Measurements from ENCODE around the gene LCN15.
"Not testable (repeated sequence)": the region's sequence is repeated elsewhere in the genome, so short reads cannot be mapped to it uniquely, and the experiment has no call there.

Gene LCN15, protein sequence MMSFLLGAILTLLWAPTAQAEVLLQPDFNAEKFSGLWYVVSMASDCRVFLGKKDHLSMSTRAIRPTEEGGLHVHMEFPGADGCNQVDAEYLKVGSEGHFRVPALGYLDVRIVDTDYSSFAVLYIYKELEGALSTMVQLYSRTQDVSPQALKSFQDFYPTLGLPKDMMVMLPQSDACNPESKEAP

DNA sequence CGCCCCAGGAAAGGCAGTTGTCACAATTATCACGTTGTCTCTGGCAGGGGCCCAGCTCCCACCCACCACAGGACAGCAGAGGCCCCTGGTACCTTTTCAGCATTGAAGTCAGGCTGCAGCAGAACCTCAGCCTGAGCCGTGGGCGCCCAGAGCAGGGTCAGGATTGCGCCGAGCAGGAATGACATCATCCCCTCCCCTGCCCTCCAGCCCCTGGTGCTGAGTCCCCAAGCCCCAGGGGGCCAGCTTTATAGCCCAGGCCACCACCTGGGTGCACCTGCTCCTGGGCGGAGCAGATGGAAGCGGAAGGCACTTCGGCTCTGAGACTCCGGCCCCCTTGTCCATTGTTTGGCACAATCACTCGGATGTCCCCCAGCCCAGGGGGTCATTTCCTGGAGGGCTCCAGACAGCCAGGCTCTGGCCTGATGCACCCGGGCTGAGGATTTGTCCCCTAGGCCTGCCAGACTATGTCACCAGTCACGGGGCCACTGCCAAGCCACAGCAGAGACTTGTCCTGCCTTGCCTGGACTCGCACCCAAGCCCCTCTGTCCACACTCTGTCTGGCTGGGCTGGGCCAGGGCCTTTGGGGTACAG lies at the start of gene LCN15:
TSS of gene LCN15 (minus strand) at position 218 of the 591 bp plus-strand sequence. CDS start at position 188, 30 bp downstream.
- no peak for DNase-seq (ENCODE audit: low read depth)

DNA sequence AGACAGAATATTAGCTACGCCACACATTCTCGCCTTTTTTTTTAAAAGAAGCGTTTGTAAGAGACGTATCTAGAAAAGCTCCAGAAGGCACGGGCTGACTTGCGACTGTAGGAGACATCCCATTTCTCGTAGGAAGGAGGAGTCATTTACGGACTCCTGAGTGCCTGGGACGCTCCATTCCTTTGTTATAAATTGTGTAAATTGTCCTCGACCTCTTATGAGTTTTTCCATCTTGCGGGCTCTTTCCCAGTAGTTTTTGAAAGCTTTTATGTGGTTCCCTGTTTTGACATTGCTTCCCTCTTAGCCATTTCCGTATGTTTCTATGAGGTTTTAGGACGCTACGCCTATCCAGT lies 44.5 kb upstream of the LCN15 start:
- DNase-seq (ENCODE audit: low read depth), result no peak

DNA sequence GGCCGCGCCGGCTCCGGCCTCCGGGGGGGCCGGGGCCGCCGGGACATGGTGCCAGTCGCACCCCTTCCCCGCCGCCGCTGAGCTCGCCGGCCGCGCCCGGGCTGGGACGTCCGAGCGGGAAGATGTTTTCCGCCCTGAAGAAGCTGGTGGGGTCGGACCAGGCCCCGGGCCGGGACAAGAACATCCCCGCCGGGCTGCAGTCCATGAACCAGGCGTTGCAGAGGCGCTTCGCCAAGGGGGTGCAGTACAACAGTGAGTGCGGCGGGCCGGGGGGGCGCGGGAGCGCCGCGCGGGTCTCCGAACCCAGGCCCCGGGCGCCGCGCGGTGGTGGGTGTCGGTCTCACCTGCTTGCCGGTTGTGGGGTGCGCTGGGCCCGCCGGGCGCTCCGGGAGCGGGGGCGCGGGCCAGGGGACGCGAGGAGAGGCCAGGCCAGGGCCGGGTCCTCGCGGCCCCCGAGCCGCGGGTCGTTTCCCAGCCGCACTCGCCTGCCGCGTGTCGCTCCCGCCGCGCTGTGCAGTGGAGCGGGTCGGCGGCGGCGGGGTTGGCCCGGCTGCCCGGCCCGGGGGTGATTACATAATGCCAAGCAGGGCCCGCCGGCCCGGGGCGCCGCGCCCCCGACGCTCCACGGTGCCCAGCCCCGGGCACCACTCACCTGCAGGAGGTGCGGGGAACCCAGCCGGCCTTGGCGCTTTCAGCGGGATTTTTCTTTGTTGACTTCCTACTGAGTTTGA lies 43.9 kb upstream of the LCN15 start:
- DNase-seq (ENCODE audit: low read depth), result no peak

DNA sequence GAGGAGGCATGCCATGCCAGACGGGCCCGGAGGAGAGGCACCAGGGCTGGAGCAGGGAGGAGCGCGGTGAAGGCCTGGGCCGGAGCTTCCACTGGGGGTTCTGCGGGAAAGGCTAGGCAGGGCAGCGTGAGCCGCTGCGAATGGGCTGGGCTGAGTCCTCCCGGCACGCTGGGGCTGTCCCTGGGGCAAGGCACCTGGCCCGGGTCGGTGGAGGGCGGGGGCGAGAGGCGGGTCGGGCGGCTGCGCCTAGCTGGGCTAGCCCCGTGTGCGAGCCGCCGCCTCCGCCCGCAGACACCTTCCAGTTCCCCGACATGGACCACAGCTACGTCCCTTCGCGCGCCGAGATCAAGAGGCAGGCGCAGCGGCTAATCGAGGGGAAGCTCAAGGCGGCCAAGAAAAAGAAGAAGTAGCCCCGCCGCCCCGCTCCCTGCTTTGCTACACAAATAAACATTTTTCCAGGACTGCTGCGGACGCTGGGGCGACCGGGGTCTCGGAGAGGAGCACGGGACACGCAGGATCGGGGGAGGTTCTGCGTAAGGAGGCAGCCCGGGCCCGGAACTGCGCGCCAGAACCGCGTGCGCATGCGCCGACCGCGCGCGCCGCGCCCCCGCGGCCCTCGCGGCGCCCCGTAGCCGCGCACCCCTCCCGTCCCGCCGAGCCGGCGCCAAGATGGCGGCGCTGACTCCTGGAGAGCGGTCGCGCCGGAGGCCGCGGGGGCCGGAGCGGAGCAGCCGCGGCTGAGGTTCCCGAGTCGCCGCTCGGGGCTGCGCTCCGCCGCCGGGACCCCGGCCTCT lies 43.2 kb upstream of the LCN15 start, which contains the start of gene RABL6:
TSS of gene RABL6 (plus strand) at position 668 of the 794 bp plus-strand sequence. CDS start 249 bp downstream, outside the sequence.
- DNase-seq (ENCODE audit: low read depth), result no peak

DNA sequence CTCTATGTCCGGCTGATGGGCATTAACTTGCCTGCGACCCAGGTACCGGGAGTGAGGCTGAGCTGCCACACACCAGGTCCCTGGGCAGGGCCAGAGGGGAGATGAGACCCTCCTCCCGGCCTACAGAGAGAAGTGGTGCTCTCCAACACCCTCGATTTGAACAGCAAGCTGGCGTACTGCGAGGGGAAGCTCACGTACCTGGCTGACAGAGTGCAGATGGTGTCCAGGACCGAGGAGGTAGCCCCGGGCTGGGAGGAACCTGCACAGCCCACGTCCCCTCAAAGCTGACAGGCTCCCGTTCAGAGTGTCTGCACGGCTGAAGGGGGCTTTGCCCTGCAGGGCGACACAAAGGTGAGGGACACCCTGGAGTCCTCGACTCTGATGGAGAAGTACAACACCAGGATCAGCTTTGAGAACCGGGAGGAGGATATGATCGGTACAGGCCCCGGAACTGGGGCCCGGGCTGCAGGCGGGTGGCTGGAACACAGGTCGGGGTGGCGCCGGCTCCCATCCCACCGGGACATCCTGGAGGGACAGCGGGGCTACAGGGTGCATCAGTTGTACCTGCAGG lies 42.4 kb upstream of the LCN15 start:
- no peak for DNase-seq (ENCODE audit: low read depth)

DNA sequence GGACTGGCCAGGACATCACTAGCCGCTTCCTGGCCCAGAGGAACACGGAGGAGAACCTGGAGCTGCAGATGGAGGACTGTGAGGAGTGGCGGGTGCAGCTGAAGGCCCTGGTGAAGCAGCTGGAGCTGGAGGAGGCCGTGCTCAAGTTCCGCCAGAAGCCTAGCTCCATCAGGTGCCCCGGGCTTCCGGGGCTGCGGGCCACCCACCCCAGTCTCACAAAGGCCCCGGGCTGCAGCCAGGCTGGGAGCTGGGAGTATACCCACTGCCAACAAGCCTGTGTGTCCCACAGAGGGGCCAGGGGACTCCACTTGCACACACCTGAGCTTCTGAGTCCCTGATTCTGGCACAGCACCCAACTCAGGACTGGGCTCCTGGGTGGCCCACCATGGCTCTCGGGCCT lies 41.7 kb upstream of the LCN15 start:
- DNase-seq (ENCODE audit: low read depth), result no peak

DNA sequence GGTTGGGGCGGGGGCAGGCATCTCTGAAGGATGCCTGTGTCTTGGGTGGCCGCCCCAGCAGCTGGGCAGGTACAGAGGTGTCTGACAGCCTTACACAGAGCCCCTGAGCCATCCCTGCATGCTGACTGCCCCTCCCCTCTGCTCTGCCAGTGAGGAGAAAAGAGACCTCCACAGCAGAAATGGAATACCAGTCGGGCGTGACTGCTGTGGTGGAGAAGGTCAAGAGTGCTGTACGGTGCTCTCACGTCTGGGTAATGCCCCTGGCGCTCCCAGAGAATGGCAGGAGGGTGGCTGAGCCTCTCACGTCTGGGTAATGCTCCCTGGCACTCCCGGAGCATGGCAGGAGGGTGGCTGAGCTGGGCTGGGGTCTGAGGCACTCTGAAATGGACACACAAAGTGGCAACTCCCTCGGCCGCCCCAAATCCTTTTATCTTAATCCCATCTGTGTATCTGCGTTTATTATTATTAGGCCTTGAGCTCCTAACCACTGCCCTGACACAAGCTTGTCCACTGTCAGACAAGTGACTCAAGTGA lies 41.0 kb upstream of the LCN15 start:
- no peak for DNase-seq (ENCODE audit: low read depth)

DNA sequence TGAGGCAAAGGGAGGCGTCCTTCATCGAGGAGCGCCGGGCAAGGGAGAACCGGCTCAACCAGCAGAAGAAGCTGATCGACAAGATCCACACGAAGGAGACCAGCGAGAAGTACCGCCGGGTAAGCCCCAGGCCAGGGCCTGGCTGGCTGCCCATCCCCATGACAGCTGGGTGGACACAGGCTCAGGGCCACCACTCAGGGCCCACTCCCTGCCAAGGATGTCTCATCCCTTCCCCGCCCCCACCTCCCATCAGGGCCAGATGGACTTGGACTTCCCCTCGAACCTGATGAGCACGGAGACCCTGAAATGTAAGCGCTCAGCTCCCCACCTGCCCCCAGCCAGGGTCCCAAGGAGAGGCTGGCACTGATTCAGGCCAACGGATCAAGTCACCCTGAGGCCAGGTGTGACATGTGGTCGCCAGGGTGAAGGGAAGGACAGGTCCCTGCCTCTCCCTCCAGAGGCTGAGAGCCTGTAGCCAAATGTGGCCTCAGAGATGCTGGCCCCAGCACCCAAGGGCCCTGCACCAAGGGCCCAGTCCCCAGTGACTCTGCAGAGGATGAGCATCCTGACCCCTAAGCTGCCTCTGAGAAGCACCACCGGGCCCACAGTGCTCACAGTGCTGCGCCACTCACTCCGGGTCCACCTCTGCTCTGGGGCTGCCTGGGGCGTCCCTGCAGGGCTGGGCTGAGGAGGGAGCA lies 40.3 kb upstream of the LCN15 start:
- no peak for DNase-seq (ENCODE audit: low read depth)

DNA sequence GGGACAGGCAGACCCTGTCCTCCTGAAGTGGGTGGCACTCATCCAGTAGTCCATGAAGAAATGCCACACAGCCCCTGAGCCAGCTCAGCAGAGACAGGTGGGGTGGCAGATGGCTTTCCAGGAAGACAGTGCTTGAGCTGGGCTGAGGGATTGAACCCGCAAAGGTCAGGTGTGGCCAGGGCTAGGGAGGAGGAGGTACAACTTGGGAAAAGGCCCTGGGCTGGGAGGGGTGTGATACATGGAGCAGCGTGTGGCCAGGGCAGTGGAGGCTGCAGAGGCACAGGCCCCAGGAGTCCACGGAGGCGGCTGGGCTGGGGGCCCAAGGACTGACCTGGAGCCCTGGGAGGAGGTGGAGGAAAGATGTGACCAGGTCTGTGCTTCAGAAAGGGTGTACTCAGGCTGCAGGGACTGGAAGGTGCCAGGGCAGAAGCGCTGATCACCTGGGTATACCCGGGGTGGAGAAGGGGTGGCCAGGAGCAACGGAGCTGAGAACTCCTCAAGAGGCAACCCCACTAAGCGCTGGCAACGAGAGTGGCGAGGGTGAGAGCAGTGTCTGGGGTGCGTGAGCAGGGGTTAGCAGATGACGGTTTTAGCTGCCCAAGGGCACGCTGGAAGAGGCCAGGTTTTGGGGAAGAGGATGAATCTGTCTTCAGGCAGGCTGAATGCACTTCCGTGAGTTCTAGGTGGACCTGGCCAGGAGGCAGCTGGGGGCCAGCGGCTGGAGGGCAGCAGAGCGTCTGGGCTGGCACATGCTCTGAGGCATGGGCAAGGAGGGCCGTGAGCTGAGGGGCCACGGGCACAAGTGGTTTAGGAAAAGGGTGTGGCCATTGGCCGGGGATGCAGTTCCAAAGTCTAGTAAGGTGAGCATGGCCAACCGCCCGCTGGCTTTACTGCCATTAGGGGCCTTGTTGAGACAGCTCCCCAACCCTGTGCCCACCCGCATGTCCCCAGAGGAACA lies 39.5 kb upstream of the LCN15 start:
- DNase-seq (ENCODE audit: low read depth), result no peak

DNA sequence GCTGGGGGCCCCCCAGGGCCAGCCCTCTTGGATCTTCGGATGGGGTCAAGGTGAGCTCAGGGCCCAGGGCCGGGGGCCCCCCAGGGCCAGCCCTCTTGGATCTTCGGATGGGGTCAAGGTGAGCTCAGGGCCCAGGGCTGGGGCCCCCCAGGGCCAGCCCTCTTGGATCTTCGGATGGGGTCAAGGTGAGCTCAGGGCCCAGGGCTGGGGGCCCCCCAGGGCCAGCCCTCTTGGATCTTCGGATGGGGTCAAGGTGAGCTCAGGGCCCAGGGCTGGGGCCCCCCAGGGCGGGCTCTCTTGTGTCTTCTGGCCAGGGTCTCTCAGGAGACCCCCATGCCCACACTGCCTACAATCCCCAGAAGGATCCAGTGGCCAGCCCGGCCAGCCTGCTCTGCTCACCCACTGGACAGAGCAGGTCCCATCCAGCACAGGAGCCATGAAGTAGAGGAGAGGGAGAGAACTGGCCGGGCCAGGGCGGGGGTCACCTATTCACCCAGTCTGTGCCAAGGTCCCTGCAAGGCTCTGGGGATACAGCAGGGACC lies 38.8 kb upstream of the LCN15 start:
- not testable (repeated sequence) for DNase-seq (ENCODE audit: low read depth)

DNA sequence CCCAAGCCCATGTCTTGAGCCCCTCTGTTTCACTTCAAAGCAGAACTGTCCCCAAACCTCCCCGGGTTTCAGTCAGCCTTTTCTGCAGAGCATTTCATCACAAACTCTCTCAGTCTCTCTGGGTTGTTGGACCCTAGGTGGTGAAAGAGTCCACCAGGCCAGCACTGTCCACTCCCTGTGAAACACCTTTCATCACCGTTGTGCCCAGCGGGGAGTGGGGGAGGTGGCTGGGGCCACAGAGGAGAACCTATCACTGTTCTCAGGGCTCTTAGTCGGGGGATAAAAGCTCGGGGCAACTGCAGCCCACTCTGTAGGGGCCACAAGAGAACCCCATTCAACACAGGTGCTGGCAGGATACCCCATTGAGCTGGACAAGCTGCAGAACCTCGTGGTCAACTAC lies 38.0 kb upstream of the LCN15 start:
- DNase-seq (ENCODE audit: low read depth), result no peak

DNA sequence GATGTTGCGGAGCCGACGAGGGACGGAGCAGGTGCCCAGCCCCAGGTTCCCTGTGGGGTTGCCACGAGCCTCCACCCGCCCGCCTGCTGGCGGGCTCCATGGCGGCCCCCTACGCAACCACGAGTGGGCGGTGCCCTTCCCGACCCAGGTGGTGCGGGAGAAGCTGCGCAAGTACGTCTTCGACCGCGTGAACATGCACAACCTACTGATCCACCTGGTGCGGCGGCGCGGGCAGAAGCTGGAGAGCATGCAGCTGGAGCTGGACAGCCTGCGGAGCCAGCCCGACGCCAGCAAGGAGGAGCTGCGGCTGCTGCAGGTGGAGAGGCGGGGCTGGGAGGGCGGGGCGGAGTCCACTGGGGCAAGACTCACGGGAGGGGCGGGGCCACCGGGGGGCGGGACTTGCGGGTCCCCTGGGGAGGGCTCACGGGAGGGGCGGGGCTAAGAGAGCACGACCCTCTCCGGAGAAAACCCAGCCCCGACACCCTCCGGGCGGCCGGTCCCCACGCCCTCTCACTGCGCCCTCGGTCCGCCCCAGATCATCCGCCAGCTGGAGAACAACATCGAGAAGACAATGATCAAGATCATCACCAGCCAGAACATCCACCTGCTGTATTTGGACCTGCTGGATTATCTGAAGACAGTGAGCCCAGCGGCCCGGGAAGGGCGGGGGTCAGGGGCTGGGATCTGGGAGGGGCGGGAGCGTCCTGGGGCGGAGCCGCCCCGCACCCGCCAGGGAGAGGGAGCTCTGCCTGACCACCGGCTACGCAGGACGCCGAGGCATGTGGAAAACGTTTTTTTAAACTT lies 35.7 kb upstream of the LCN15 start:
- no peak for DNase-seq (ENCODE audit: low read depth)

DNA sequence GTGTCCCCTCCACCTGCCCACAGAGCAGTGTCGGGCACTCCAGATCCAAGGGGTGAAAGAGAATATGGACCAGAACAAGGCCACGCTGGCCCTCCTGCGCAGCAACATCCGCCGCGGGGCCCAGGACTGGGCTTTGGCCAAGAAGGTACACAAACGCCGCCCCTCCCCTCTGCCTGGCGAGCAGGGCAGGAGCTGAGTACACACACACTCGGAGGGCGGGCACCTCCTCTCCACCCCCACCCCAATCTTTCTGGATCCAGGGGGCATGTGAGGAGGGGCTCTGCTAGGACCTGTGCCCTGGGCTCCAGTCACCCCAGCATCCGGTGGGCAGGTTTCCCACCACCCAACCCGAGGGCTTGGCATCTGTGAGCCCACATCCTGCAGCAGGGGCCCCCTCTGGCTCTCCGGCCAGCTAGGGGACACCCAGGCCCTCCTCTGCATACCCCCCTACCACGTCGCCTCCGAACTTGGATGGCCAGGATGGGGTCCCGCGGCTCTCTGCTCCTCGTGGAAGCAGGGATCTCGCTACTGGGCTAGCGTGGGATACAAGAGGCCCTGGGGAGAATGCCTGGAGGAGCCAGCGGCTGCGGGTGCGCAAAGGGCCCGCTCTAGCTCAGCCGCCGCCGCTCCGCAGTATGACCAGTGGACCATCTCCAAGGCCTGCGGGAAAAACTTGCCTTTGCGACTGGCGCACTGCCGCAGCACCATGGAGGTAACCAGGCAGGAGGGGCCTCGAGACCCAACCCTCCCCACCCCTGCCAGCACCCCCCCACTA lies 34.9 kb upstream of the LCN15 start:
- no peak for DNase-seq (ENCODE audit: low read depth)

DNA sequence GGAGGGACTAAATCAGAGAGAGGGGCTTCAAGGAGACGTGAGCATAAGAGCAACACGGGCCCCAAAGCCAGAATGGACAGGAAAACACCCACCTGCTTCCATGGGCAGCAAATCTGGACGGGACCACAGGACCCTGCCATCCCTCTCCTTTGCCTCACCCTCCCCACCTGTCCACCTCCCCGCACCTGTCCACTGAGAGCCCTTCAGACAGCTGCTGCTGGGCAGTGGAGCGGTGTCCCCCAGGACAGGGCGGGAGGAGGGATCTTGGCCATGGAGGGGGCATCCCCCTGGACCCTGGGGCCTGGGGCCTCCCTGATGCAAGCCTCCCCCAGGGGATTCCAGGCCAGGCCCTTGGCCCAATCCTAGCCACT lies 34.4 kb upstream of the LCN15 start:
- no peak for DNase-seq (ENCODE audit: low read depth)

DNA sequence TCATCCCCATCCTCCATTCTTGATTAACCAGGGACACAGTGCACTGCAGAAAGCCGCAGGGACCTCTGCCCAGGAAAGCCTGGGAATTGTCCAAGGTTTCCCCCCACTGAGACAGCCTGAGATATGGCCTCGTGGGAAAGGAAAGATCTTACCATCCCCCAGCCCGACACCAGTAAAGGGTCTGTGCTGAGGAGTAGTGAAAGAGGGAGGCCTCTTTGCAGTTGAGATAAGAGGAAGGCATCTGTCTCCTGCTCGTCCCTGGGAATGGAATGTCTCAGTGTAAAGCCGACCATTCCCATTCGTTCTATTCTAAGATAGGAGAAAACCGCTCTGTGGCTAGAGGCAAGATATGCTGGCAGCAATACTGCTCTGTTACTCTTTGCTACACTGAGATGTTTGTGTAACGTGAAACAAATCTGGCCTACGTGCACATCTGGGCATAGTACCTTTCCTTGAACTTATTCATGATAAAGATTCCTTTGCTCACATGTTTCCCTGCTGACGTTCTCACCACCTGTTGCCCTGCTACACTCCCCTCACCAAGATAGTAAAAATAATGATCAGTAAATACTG lies 32.5 kb upstream of the LCN15 start:
- not testable (repeated sequence) for DNase-seq (ENCODE audit: low read depth)

DNA sequence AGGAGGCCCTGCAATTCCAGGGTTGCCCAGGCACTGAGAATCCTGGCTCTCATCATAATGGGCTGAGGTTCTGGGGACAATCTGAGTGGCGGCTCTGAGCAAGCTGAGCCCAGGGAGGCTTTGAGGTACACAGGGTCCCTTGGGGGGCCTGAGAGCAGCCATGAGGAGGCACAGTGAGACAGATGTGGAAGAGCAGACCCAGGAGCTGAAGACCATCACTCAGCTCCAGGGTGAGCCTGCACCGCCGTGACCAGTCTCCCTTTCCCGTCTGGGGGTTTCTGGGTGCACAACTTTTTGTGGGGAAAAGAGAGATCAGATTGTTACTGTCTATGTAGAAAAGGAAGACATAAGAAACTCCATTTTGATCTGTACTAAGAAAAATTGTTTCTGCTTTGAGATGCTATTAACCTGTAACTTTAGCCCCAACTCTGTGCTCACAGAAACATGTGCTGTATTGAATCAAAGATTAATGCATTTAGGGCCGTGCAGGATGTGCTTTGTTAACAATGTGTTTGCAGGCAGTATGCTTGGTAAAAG lies 32.0 kb upstream of the LCN15 start, which contains the start of gene CCDC183:
TSS of gene CCDC183 (plus strand) at position 101 of the 537 bp plus-strand sequence. CDS start at position 161, 60 bp downstream.
- DNase-seq (ENCODE audit: low read depth), result no peak

DNA sequence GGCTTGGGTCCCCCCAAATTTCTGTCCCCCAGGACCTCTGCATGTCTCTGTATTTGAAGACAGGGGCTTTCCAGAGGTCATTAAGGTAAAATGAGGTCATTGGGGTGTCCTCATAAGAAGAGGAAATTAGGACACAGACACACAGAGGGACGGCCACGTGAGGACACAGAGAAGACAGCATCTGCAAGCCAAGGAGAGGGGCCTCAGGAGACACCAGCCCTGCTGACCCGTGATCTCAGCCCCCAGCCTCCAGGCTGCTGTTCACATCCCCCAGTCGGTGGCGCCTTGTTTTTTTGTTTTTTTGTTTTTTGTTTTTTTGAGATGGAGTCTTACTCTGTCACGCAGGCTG lies 30.7 kb upstream of the LCN15 start:
- no peak for DNase-seq (ENCODE audit: low read depth)
